Measurements from ENCODE around the gene UBE2E2.

GRCh38 chr3:23244324-23245041, 41.4 kb downstream of the UBE2E2 start:
- no peak for TF ChIP-seq CTCF (IDR thresholded peaks at IDR 0.05)
- no peak for TF ChIP-seq POLR2A (IDR thresholded peaks at IDR 0.05)
